ENCODE measurements around the gene RBCK1. TPM values are rescaled to one million over a fixed set of nuclear protein-coding genes. Genes with fewer than 3 reads are reported as not detected.

RBCK1 gene
- total and polyA plus RNA-seq, 9 of the 15 experiments (the other 6 are each of a cell fraction or from before 2014, with no cell fraction given), result 5.9 to 59.3 (median 26.5) TPM

DNA sequence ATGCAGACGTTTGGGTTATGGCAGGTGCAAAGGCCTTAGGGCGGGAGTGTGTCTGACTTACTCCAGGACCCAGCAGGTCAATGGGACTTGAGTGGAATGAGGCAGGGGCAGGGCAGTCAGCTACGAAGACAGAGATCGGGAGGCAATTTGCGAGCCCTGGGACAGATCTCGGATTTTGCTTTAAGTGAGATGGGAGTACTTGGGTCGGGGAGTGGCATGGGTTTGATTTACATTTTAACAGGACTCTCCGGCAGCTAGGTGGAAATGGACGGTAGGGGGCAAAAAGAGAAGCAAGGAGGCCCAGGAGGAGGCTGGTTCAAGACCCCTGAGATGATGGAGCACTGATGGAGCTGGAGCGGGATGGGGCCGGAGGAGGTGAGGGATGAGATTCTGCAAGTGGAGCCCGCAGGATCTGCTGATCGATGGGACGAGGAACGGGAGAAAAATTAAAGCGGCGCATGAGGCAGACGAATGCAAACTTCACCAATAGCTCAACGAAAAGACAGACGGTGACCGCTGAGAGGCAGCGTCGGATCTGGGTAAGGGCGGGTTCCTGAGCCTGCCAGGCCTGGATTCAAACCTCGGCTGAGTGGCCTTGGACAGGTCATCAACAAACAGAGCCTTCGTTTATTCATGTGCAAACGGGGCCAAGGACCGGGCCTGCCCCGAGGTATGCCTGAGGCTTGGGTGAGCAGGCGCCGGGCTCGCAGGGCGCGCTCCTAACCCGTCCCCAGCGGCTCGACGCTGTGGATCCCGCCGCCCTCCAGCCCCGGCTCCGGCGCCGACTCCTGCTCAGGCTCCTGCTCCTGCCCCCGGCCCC lies 756 bp upstream of the RBCK1 start (continued):
- TF ChIP-seq, protein P1, sequence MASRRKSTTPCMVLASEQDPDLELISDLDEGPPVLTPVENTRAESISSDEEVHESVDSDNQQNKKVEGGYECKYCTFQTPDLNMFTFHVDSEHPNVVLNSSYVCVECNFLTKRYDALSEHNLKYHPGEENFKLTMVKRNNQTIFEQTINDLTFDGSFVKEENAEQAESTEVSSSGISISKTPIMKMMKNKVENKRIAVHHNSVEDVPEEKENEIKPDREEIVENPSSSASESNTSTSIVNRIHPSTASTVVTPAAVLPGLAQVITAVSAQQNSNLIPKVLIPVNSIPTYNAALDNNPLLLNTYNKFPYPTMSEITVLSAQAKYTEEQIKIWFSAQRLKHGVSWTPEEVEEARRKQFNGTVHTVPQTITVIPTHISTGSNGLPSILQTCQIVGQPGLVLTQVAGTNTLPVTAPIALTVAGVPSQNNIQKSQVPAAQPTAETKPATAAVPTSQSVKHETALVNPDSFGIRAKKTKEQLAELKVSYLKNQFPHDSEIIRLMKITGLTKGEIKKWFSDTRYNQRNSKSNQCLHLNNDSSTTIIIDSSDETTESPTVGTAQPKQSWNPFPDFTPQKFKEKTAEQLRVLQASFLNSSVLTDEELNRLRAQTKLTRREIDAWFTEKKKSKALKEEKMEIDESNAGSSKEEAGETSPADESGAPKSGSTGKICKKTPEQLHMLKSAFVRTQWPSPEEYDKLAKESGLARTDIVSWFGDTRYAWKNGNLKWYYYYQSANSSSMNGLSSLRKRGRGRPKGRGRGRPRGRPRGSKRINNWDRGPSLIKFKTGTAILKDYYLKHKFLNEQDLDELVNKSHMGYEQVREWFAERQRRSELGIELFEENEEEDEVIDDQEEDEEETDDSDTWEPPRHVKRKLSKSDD (conservative IDR thresholded peaks at IDR 0.05; ENCODE audit: low read length), result no peak
- TF ChIP-seq, protein P2, sequence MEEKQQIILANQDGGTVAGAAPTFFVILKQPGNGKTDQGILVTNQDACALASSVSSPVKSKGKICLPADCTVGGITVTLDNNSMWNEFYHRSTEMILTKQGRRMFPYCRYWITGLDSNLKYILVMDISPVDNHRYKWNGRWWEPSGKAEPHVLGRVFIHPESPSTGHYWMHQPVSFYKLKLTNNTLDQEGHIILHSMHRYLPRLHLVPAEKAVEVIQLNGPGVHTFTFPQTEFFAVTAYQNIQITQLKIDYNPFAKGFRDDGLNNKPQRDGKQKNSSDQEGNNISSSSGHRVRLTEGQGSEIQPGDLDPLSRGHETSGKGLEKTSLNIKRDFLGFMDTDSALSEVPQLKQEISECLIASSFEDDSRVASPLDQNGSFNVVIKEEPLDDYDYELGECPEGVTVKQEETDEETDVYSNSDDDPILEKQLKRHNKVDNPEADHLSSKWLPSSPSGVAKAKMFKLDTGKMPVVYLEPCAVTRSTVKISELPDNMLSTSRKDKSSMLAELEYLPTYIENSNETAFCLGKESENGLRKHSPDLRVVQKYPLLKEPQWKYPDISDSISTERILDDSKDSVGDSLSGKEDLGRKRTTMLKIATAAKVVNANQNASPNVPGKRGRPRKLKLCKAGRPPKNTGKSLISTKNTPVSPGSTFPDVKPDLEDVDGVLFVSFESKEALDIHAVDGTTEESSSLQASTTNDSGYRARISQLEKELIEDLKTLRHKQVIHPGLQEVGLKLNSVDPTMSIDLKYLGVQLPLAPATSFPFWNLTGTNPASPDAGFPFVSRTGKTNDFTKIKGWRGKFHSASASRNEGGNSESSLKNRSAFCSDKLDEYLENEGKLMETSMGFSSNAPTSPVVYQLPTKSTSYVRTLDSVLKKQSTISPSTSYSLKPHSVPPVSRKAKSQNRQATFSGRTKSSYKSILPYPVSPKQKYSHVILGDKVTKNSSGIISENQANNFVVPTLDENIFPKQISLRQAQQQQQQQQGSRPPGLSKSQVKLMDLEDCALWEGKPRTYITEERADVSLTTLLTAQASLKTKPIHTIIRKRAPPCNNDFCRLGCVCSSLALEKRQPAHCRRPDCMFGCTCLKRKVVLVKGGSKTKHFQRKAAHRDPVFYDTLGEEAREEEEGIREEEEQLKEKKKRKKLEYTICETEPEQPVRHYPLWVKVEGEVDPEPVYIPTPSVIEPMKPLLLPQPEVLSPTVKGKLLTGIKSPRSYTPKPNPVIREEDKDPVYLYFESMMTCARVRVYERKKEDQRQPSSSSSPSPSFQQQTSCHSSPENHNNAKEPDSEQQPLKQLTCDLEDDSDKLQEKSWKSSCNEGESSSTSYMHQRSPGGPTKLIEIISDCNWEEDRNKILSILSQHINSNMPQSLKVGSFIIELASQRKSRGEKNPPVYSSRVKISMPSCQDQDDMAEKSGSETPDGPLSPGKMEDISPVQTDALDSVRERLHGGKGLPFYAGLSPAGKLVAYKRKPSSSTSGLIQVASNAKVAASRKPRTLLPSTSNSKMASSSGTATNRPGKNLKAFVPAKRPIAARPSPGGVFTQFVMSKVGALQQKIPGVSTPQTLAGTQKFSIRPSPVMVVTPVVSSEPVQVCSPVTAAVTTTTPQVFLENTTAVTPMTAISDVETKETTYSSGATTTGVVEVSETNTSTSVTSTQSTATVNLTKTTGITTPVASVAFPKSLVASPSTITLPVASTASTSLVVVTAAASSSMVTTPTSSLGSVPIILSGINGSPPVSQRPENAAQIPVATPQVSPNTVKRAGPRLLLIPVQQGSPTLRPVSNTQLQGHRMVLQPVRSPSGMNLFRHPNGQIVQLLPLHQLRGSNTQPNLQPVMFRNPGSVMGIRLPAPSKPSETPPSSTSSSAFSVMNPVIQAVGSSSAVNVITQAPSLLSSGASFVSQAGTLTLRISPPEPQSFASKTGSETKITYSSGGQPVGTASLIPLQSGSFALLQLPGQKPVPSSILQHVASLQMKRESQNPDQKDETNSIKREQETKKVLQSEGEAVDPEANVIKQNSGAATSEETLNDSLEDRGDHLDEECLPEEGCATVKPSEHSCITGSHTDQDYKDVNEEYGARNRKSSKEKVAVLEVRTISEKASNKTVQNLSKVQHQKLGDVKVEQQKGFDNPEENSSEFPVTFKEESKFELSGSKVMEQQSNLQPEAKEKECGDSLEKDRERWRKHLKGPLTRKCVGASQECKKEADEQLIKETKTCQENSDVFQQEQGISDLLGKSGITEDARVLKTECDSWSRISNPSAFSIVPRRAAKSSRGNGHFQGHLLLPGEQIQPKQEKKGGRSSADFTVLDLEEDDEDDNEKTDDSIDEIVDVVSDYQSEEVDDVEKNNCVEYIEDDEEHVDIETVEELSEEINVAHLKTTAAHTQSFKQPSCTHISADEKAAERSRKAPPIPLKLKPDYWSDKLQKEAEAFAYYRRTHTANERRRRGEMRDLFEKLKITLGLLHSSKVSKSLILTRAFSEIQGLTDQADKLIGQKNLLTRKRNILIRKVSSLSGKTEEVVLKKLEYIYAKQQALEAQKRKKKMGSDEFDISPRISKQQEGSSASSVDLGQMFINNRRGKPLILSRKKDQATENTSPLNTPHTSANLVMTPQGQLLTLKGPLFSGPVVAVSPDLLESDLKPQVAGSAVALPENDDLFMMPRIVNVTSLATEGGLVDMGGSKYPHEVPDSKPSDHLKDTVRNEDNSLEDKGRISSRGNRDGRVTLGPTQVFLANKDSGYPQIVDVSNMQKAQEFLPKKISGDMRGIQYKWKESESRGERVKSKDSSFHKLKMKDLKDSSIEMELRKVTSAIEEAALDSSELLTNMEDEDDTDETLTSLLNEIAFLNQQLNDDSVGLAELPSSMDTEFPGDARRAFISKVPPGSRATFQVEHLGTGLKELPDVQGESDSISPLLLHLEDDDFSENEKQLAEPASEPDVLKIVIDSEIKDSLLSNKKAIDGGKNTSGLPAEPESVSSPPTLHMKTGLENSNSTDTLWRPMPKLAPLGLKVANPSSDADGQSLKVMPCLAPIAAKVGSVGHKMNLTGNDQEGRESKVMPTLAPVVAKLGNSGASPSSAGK (IDR thresholded peaks at IDR 0.05), result peak; percentile 59
- TF ChIP-seq, protein P3, sequence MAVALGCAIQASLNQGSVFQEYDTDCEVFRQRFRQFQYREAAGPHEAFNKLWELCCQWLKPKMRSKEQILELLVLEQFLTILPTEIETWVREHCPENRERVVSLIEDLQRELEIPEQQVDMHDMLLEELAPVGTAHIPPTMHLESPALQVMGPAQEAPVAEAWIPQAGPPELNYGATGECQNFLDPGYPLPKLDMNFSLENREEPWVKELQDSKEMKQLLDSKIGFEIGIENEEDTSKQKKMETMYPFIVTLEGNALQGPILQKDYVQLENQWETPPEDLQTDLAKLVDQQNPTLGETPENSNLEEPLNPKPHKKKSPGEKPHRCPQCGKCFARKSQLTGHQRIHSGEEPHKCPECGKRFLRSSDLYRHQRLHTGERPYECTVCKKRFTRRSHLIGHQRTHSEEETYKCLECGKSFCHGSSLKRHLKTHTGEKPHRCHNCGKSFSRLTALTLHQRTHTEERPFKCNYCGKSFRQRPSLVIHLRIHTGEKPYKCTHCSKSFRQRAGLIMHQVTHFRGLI (CRISPR knock-in tag; IDR thresholded peaks at IDR 0.05), result no peak
- TF ChIP-seq HDAC6 (IDR thresholded peaks at IDR 0.05; ENCODE audit: low read depth, low read length) (no peak), HNRNPH1 (optimal IDR thresholded peaks at IDR 0.05; ENCODE audit: low read depth, low read length) (no peak), ZKSCAN3 (CRISPR knock-in tag; IDR thresholded peaks at IDR 0.05) (no peak), PTTG1 (tag; IDR thresholded peaks at IDR 0.05; ENCODE audit: low read depth) (no peak), RFX1 (IDR thresholded peaks at IDR 0.05) (no peak), MYNN (IDR thresholded peaks at IDR 0.05) (no peak), MYNN (CRISPR knock-in tag; IDR thresholded peaks at IDR 0.05) (no peak), ZNF354B (CRISPR knock-in tag; IDR thresholded peaks at IDR 0.05) (no peak), IRF2 (CRISPR knock-in tag; IDR thresholded peaks at IDR 0.05) (no peak), GATAD2B (IDR thresholded peaks at IDR 0.05; ENCODE audit: borderline replicate concordance) (no peak)
